ENCODE measurements around the gene ABCC9.
"Not testable (repeated sequence)": the region's sequence is repeated elsewhere in the genome, so short reads cannot be mapped to it uniquely, and the experiment has no call there.

The ABCC9 gene

GRCh38 chr12:21938879-21939278 is 2.3 kb downstream of the ABCC9 start:
- TF ChIP-seq CTCF (conservative IDR thresholded peaks at IDR 0.05) (no peak), ZFX (IDR thresholded peaks at IDR 0.05) (no peak)
- no peak overlapping the region for H3K27ac ChIP-seq

GRCh38 chr12:21934173-21934572 is 7.1 kb downstream of the ABCC9 start:
- no peak for TF ChIP-seq CTCF (conservative IDR thresholded peaks at IDR 0.05)
- TF ChIP-seq ZFX (IDR thresholded peaks at IDR 0.05): no peak

GRCh38 chr12:21933656-21934055 is 7.6 kb downstream of the ABCC9 start:
- no peak overlapping the region for H3K27ac ChIP-seq
- TF ChIP-seq ZFX (IDR thresholded peaks at IDR 0.05): no peak
- TF ChIP-seq CTCF (conservative IDR thresholded peaks at IDR 0.05): no peak

More at GRCh38 chr12:21934173-21934572, 7.1 kb downstream of the ABCC9 start:
- H3K27ac ChIP-seq: no peak overlapping the region

- H3K27ac ChIP-seq: not testable (repeated sequence)
Observed at GRCh38 chr12:21929972-21930371, 11.3 kb downstream of the ABCC9 start.

GRCh38 chr12:21925296-21925913 is 15.8 kb downstream of the ABCC9 start:
- TF ChIP-seq CTCF (conservative IDR thresholded peaks at IDR 0.05): no peak
- TF ChIP-seq ZFX (IDR thresholded peaks at IDR 0.05): no peak
- H3K27ac ChIP-seq: no peak overlapping the region

- TF ChIP-seq ZFX (IDR thresholded peaks at IDR 0.05) (no peak), CTCF (conservative IDR thresholded peaks at IDR 0.05) (no peak)
Observed at GRCh38 chr12:21921436-21921835, 19.8 kb downstream of the ABCC9 start.

GRCh38 chr12:21918456-21918855 is 22.8 kb downstream of the ABCC9 start:
- no peak overlapping the region for H3K27ac ChIP-seq
- TF ChIP-seq ZFX (IDR thresholded peaks at IDR 0.05): no peak
- TF ChIP-seq CTCF (conservative IDR thresholded peaks at IDR 0.05): no peak

More at GRCh38 chr12:21921436-21921835, 19.8 kb downstream of the ABCC9 start:
- no peak overlapping the region for H3K27ac ChIP-seq

- no peak for TF ChIP-seq ZFX (IDR thresholded peaks at IDR 0.05)
- TF ChIP-seq CTCF (conservative IDR thresholded peaks at IDR 0.05): no peak
- no peak overlapping the region for H3K27ac ChIP-seq
Observed at GRCh38 chr12:21913823-21914222, 27.4 kb downstream of the ABCC9 start.

Measured in C4-2B (cell line).